PC-9 (cell line): ENCODE measurements around the gene FAM120C. TPM values are rescaled to one million over a fixed set of nuclear protein-coding genes. Genes with fewer than 3 reads are reported as not detected.
A peak's percentile ranks its signal among the peaks of the same experiment; 100 is the strongest.

ENCODE experiments used
- Bru-seq: library from RNA; stranded (reverse); fragments of 400-500 nt; gene quantifications from one replicate; lab custom pipeline; 2021; lab: Mats Ljungman, UMichigan
- BruChase-seq, 2 experiments: library from RNA; stranded (reverse); fragments of 400-500 nt; gene quantifications; one replicate each; lab custom pipeline; 2021; lab: Mats Ljungman, UMichigan
- BruUV-seq: library from RNA; stranded (reverse); fragments of 400-500 nt; replicated peaks from 2 replicates; lab custom pipeline; 2021; lab: Mats Ljungman, UMichigan
- CTCF ChIA-PET: fragments of 300-600 bp; sonication (Branson Sonifier 250); formaldehyde crosslinking; loops from one replicate; lab custom pipeline; 2022; ENCODE audit warnings: antibody characterized with exemption; lab: Charles Lee
- POLR2A ChIA-PET: fragments of 300-600 bp; sonication (Branson Sonifier 250); formaldehyde crosslinking; loops from one replicate; lab custom pipeline; 2022; ENCODE audit warnings: antibody characterized with exemption; ENCODE audit not compliant: unreplicated experiment; lab: Charles Lee
- DNase-seq, 2 experiments: peaks; one replicate each; pipeline versions ENCODE4 v3.0.0 to v3.0.0-alpha.2; 2015 to 2022; ENCODE audit warnings: mixed read lengths in 1 of 2
- H2AFZ ChIP-seq: fragments of 200-600 bp; sonication (generic); 2 replicates; pipeline ENCODE4 v1.8.1; 2017; ENCODE audit warnings: antibody characterized with exemption
- H3F3A ChIP-seq: fragments of 200-600 bp; sonication (generic); 2 replicates; pipeline ENCODE4 v1.8.1; 2017; ENCODE audit warnings: antibody characterized with exemption, mild to moderate bottlenecking, low read depth; ENCODE audit not compliant: insufficient read depth
- H3K27ac ChIP-seq: fragments of 200-600 bp; sonication (generic); 2 replicates; pipeline ENCODE4 v1.6.1; 2016; ENCODE audit warnings: mixed run types
- H3K27me3 ChIP-seq: fragments of 200-600 bp; sonication (generic); 2 replicates; pipeline ENCODE4 v1.6.1; 2016; ENCODE audit warnings: low read depth, mixed run types; ENCODE audit not compliant: insufficient read depth
- H3K36me3 ChIP-seq: fragments of 200-600 bp; sonication (generic); 2 replicates; pipeline ENCODE4 v1.6.1; 2016; ENCODE audit warnings: low read depth, mixed run types
- H3K4me1 ChIP-seq: fragments of 200-600 bp; sonication (generic); replicated peaks from 2 replicates; pipeline ENCODE4 v1.6.1; 2016; ENCODE audit warnings: mixed run types; ENCODE audit not compliant: insufficient read depth
- H3K4me2 ChIP-seq: fragments of 200-600 bp; sonication (generic); 2 replicates; pipeline ENCODE4 v1.6.1; 2017; ENCODE audit warnings: mixed run types
- H3K4me3 ChIP-seq: fragments of 200-600 bp; sonication (generic); 2 replicates; pipeline ENCODE4 v1.6.1; 2016; ENCODE audit warnings: mixed run types
- H3K79me2 ChIP-seq: fragments of 200-600 bp; sonication (generic); 2 replicates; pipeline ENCODE4 v1.6.1; 2017; ENCODE audit warnings: low read depth, mixed run types
- H3K9me2 ChIP-seq: fragments of 200-600 bp; sonication (generic); 2 replicates; pipeline ENCODE4 v1.8.1; 2017; ENCODE audit warnings: mild to moderate bottlenecking; ENCODE audit not compliant: insufficient read depth
- H3K9me3 ChIP-seq: fragments of 200-600 bp; sonication (generic); 2 replicates; pipeline ENCODE4 v1.8.1; 2016; ENCODE audit warnings: low read depth; ENCODE audit not compliant: insufficient read depth
- H4K20me1 ChIP-seq: fragments of 200-600 bp; sonication (generic); 2 replicates; pipeline ENCODE4 v1.8.1; 2017; ENCODE audit not compliant: insufficient read depth
- EZH2 ChIP-seq: fragments of 200-600 bp; sonication (generic); IDR thresholded peaks from 2 replicates; pipeline ENCODE4 v1.8.0; 2017; ENCODE audit warnings: antibody characterized with exemption, low read depth
- intact Hi-C: fragments of 100-400 bp; cut with micrococcal nuclease; formaldehyde crosslinking; loops from one replicate; pipeline ENCODE4 v1.10.0; 2022; ENCODE audit not compliant: unreplicated experiment
- long read RNA-seq: library from polyadenylated mRNA; stranded (forward); transcript quantifications from one replicate; pipeline ENCODE4 v2.0.0, GENCODE V29; 2022
- total RNA-seq: library from RNA; stranded (reverse); gene quantifications from 2 replicates; pipeline ENCODE4 v1.2.3, GENCODE V29; 2021
- TF ChIP-seq, protein P1 (sequence below): fragments of 200-600 bp; sonication (generic); conservative IDR thresholded peaks from 2 replicates; pipeline ENCODE4 v1.6.1; 2017; ENCODE audit warnings: mixed run types, antibody characterized with exemption, mild to moderate bottlenecking, moderate library complexity

Gene FAM120C
- total RNA-seq (21.6 and 22.0 TPM in 2 replicates), Bru-seq, nascent RNA (percentile 69 among the genes with signal in this experiment), BruChase-seq, experiment 1, labeled RNA remaining after a 2-hour chase (percentile 73 among the genes with signal in this experiment), BruChase-seq, experiment 2, labeled RNA remaining after a 6-hour chase (percentile 59 among the genes with signal in this experiment)
- long read RNA-seq, partial matches to known transcripts, result 1 of 13 reads
- long read RNA-seq, other reads (novel, unspliced or antisense), result 8 of 13 reads

DNA sequence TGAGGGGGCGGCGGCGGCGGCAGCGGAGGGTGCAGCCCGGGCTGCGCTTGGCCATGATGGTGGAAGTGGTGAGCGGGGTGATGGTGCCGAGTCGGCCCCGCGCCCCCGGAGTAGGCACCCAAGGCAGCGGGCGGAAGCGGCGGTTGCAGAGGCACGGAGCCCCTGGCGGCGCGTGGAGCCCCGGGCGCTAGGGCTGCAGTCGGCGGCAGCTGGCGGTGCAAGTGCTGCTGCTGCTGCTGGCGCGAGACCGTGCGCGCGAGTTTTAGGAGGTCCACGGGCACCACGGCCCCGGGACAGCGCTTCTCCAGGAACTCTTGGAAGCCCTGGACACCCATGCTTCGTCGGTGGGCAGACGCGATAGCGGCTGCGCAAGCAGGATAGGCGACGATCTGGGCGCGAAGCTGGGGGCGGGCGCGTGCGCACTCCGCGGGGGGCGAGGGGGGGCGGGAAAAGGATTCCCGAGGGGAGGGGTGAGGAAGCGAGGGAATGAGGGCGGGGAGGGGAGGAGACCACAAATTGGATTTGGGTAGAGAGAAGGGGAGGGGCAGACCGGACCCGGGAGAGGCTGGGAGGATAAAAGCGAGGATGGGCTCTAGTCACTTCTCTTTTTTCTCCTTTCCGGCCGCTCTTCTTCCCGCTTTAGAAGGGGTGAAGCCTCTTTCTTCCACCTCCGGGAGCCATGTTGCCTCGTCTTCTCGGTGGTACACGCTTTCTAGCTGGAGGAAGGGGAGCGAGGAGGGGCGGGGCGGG lies at the start of gene FAM120C:
Gene FAM120C (minus strand): TSS at position 391 of the 750 bp plus-strand sequence. CDS start 56 bp downstream, at position 335.
- CTCF ChIA-PET, result interaction anchor here (0.6 kb wide), 2 partner anchors 140 to 456 kb away, joined by 3 to 5 read pairs; no protein-coding TSS in a partner anchor
- peak within 1 kb of the TSS; percentile 93 for H2AFZ ChIP-seq
- no TSS peak for BruUV-seq

GRCh38 chrX:54230435-54231148 lies 47.5 kb upstream of the FAM120C start:
- BruUV-seq, result no TSS peak
- Histone ChIP-seq H2AFZ (no peak overlapping the region), H3K9me2 (no peaks in the 10 kb centered on the region), H3K4me3 (no peak overlapping the region), H4K20me1 (no peaks in the 10 kb centered on the region), H3K4me1 (no peaks in the 10 kb centered on the region), H3K27ac (no peak overlapping the region), H3F3A (no peaks in the 10 kb centered on the region), H3K9me3 (no peaks in the 10 kb centered on the region), H3K79me2 (no peaks in the 10 kb centered on the region), H3K4me2 (no peak overlapping the region), H3K27me3 (no peaks in the 10 kb centered on the region), H3K36me3 (no peaks in the 10 kb centered on the region)
- intact Hi-C loops, result no loop called here
- TF ChIP-seq, protein P1, sequence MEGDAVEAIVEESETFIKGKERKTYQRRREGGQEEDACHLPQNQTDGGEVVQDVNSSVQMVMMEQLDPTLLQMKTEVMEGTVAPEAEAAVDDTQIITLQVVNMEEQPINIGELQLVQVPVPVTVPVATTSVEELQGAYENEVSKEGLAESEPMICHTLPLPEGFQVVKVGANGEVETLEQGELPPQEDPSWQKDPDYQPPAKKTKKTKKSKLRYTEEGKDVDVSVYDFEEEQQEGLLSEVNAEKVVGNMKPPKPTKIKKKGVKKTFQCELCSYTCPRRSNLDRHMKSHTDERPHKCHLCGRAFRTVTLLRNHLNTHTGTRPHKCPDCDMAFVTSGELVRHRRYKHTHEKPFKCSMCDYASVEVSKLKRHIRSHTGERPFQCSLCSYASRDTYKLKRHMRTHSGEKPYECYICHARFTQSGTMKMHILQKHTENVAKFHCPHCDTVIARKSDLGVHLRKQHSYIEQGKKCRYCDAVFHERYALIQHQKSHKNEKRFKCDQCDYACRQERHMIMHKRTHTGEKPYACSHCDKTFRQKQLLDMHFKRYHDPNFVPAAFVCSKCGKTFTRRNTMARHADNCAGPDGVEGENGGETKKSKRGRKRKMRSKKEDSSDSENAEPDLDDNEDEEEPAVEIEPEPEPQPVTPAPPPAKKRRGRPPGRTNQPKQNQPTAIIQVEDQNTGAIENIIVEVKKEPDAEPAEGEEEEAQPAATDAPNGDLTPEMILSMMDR, result no peak
- no peak for TF ChIP-seq EZH2
- ChIA-PET CTCF (no interaction called here), POLR2A (no interaction called here)
- DNase-seq, result no peak

More for the DNA sequence above, at the start of gene FAM120C:
- Histone ChIP-seq H4K20me1 (no peaks in the 10 kb centered on the region), H3K4me1 (peaks cover 40% of the 10 kb centered on the region), H3K36me3 (0 out of 2 replicates have a peak, but pooled peaks cover 3% of the 10 kb centered on the region), H3K4me2 (peak within 1 kb of the TSS; percentile 98), H3K27me3 (no peaks in the 10 kb centered on the region), H3K9me2 (no peaks in the 10 kb centered on the region), H3F3A (peaks cover 13% of the 10 kb centered on the region), H3K9me3 (no peaks in the 10 kb centered on the region), H3K4me3 (peak within 1 kb of the TSS; percentile 78), H3K27ac (peak within 1 kb of the TSS; percentile 73), H3K79me2 (peaks cover 50% of the 10 kb centered on the region)
- POLR2A ChIA-PET, result interaction anchor here (0.5 to 1.0 kb wide), 5 partner anchors 34 to 626 kb away, joined by 3 to 6 read pairs (median 4); no protein-coding TSS in a partner anchor
- peak; percentile 53 to 72 for DNase-seq
- intact Hi-C loops, result loop anchor here (1.0 to 10.0 kb wide), 5 partner anchors 139 to 824 kb away; partner anchors contain the start of genes PHF8 and TSR2
- TF ChIP-seq, protein P1, result no peak
- TF ChIP-seq EZH2, result no peak

DNA sequence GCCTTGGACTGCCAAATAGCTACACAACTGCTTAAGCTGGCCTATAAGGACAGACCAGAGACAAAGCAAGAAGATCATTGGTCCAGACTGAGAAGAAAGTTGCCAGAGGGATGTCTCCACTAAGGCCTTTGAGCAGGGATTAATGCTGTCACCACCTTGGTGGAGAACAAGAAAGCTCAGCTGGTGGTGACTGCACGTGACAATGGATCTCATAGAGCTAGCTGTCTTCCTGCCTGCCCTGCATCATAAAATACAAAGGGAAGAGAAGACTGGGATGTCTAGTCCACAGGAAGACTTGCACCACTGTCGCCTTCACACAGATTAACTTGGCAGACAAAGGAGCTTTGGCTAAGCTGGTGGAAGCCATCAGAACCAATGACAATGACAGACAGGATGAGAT lies 40.5 kb upstream of the FAM120C start:
- no peaks in the 10 kb centered on the region for H3K79me2 ChIP-seq
- intact Hi-C loops, result no loop called here
- CTCF ChIA-PET, result no interaction called here
- no peaks in the 10 kb centered on the region for H4K20me1 ChIP-seq
- DNase-seq, result no peak
- TF ChIP-seq, protein P1, result no peak
- TF ChIP-seq EZH2, result no peak
- H3K27ac ChIP-seq, result no peak overlapping the region
- H3K9me2 ChIP-seq, result no peaks in the 10 kb centered on the region
- H3K4me1 ChIP-seq, result no peaks in the 10 kb centered on the region
- no peaks in the 10 kb centered on the region for H3K27me3 ChIP-seq
- POLR2A ChIA-PET, result no interaction called here
- H3K9me3 ChIP-seq, result no peaks in the 10 kb centered on the region
- H3F3A ChIP-seq, result no peaks in the 10 kb centered on the region
- BruUV-seq, result no TSS peak
- H3K4me3 ChIP-seq, result no peak overlapping the region
- no peak overlapping the region for H3K4me2 ChIP-seq
- H3K36me3 ChIP-seq, result no peaks in the 10 kb centered on the region
- H2AFZ ChIP-seq, result no peak overlapping the region
